Measurements from ENCODE around the gene CDH18.

Gene CDH18, protein sequence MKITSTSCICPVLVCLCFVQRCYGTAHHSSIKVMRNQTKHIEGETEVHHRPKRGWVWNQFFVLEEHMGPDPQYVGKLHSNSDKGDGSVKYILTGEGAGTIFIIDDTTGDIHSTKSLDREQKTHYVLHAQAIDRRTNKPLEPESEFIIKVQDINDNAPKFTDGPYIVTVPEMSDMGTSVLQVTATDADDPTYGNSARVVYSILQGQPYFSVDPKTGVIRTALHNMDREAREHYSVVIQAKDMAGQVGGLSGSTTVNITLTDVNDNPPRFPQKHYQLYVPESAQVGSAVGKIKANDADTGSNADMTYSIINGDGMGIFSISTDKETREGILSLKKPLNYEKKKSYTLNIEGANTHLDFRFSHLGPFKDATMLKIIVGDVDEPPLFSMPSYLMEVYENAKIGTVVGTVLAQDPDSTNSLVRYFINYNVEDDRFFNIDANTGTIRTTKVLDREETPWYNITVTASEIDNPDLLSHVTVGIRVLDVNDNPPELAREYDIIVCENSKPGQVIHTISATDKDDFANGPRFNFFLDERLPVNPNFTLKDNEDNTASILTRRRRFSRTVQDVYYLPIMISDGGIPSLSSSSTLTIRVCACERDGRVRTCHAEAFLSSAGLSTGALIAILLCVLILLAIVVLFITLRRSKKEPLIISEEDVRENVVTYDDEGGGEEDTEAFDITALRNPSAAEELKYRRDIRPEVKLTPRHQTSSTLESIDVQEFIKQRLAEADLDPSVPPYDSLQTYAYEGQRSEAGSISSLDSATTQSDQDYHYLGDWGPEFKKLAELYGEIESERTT

GRCh38 chr5:19987612-19988361 is at the start of gene CDH18:
CDH18 (minus strand) TSS chr5:19988200; CDS start chr5:19838986, 149,214 bp downstream.
- in situ Hi-C loops (cut with HindIII; ENCODE audit: low sequenced_read_pairs): no loop called here

DNA sequence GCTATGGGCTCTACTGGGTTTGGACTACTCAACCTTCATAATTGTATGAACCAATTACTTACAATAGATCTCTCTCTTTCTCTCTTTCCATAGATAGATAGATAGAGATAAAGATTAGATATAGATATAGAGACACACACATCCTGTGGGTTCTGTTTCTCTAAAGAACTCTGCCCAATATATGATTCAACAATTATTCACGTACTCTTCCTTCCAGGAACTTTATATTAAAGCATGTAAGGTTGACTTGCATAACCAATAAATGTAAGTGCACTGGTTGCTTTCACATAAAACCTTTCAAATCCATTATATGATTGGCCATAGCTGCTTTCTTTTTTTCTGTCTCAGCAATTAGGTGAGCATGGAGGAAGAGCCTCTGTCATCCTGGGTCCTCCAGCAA is 46.7 kb upstream of the CDH18 start:
- in situ Hi-C loops (cut with HindIII; ENCODE audit: low sequenced_read_pairs): no loop called here

- in situ Hi-C loops (cut with HindIII; ENCODE audit: low sequenced_read_pairs): no loop called here
Measured at GRCh38 chr5:20033881-20034280, 45.9 kb upstream of the CDH18 start.

DNA sequence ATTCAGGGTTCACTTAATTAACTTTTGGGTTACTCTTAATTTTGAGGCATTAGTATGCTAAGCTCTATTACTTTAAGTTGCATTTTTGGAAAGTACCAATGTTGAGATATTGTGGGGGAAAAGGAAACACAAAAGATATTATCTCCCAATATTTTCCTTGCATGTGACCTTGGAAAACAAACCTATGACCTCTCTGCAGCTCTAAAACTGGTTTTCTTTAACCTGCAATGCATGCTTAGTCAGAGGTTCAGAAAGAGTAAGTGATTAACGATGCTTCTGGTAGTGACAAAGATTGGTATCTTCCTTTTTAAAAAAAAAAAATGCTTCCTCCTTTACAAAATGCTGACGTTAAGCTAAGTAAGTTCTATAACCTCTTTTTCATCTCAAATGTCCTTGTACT is 44.9 kb upstream of the CDH18 start:
- in situ Hi-C loops (cut with HindIII; ENCODE audit: low sequenced_read_pairs): no loop called here

DNA sequence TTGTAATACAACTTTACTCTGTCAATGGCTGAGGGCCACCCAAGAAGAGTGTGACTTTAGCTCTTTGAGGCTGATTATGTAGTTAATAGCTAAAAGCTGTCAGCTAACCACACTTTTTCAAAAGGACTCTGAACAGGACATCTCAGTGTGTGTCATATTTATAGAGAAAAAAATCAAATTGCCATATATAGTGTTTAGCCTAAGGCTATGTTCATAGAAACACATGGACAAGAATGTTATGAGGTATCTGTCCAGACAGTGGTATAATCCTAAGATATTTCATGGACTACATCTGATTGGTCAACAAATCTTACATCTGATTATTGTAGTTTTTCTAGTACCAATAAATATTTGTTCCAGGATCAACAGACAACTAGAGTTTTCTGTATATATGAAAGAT is 42.1 kb upstream of the CDH18 start:
- in situ Hi-C loops (cut with HindIII; ENCODE audit: low sequenced_read_pairs): no loop called here

DNA sequence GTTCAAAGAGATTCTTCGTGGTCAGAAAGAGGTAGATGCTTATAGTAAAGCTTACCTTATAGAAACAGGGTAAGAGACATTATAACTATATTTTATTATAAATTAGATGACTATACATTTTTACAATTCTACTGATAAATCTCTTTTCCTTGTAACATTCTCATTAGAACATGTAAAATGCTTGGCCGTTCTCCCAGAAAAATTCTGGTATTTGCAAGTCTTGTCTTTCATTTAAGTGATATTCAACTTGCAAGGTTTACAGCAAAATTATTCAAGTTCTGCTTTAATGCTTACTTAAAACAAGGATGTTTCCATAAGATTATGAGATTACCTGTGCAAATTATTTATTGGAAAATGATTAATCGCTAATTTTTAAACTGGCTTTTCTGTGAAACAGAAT is 41.3 kb upstream of the CDH18 start:
- in situ Hi-C loops (cut with HindIII; ENCODE audit: low sequenced_read_pairs): loop anchor here (5.0 kb wide), 1 partner anchor 58 kb away; no protein-coding TSS in a partner anchor

GRCh38 chr5:20028506-20028905 is 40.5 kb upstream of the CDH18 start:
- in situ Hi-C loops (cut with HindIII; ENCODE audit: low sequenced_read_pairs): loop anchor here (5.0 kb wide), 1 partner anchor 59 kb away; no protein-coding TSS in a partner anchor

DNA sequence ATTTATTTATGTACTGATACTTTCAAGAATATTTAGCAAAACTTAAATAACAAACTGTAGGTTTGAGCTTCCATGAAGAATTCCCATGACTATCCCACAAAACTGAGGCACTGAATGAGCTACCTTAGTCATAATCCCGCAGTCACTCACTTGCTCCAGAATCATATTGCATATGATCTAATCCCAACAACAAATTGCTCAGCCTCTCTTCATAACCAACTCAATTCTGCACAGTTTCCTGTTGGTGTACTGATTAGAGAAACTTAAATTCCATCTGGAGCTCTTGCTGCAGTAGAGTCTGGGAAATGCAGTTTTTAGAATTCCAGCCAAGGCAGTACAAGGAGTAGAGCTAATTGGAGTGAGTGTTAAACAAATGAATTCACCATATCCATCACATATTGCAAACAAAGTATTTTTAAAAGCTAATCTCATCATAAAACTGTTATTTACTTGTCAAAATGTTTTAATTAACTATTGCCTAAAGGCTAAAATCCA is 35.7 kb upstream of the CDH18 start:
- in situ Hi-C loops (cut with HindIII; ENCODE audit: low sequenced_read_pairs): no loop called here

- in situ Hi-C loops (cut with HindIII; ENCODE audit: low sequenced_read_pairs): no loop called here
Measured at GRCh38 chr5:20020247-20020646, 32.2 kb upstream of the CDH18 start.

DNA sequence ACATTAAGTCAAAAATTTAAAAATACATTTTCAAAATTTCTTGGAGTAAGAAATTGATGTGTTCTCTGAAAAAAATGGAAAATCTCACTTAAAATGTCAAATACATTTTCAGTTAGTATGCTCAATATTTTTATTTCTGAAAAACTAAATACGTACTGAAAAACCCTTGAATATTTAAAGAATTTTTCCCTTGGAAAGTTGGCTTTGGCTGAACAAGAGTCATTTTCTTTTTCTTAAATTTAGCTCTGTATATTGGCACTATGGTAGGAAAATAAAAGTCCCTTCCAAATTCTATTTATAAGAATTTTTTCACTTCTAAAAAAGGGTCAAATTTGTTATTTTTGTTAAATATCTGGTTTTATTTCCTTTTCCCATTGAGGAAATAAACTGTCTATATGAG is 29.0 kb upstream of the CDH18 start:
- in situ Hi-C loops (cut with HindIII; ENCODE audit: low sequenced_read_pairs): no loop called here

DNA sequence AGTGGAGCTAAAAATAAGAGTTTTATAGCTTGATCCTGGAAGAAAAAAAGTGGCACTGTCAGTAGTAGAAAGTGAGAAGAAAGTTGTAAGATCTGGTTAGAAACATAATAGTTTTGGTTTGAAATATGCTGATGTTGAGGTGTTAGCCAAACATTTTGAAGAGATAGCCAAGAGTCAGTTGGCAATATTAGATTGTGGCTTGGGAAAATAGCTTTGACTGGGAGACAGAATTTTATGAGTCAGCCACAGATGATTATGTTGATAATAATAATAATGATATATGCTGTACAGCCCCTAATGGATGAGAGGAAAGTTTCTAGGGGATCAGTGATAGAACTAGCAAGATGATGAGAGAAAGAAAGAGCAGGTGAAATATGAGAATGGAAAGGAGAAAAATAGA is 12.4 kb upstream of the CDH18 start:
- in situ Hi-C loops (cut with HindIII; ENCODE audit: low sequenced_read_pairs): no loop called here

GRCh38 chr5:19988457-19988856 is 457 bp upstream of the CDH18 start:
- in situ Hi-C loops (cut with HindIII; ENCODE audit: low sequenced_read_pairs): no loop called here

- in situ Hi-C loops (cut with HindIII; ENCODE audit: low sequenced_read_pairs): no loop called here
Measured at GRCh38 chr5:19986806-19987205, 1.2 kb downstream of the CDH18 start.

DNA sequence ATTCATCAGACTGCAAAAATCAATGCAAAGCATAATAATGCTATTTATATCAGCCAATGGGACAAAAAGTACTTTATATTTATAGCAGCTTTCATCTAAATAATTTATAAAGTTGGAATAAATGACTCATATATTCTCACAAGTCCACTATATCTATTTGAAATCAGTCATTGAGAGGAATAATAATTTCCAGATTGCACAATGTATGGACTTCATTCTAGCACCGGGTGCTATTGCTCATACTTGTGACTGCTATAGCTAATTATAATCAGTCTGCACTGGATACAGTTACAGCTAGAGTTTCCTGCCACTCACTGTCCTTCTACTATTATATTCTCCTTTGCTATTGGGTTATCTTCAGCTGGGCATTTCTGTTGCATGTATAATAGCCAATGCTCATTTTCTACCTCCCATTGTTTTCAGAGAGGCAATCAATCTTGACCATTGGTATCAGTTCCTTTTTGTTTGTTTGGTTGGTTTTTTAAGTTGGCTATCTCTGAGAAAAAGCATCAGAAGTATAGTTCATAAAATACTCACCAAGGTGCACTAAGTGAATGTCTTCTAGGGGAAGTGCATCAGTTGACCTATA is 1.9 kb downstream of the CDH18 start:
- in situ Hi-C loops (cut with HindIII; ENCODE audit: low sequenced_read_pairs): no loop called here

GRCh38 chr5:19978476-19978875 is 9.5 kb downstream of the CDH18 start:
- in situ Hi-C loops (cut with HindIII; ENCODE audit: low sequenced_read_pairs): no loop called here

- in situ Hi-C loops (cut with HindIII; ENCODE audit: low sequenced_read_pairs): no loop called here
Measured at GRCh38 chr5:19977099-19977498, 10.9 kb downstream of the CDH18 start.

DNA sequence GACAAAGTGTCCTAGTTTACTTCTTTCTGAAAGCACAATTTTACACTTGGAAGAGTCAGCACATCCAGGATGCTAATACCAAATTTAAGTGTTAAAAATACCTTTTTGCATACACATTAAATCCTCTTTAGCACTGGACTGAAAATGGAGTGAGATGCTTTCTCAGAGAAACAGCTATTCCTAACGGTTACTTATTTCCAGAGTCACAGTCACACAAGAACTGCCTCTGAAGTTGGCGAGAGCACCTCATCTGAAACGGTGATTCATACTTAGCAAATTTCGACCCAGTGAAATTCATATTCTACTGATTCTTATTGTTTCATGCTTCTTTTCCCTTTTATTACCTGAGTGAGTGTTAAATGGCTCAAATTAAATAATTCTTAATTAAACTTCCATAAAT is 12.2 kb downstream of the CDH18 start:
- in situ Hi-C loops (cut with HindIII; ENCODE audit: low sequenced_read_pairs): no loop called here

GRCh38 chr5:19960451-19960850 is 27.5 kb downstream of the CDH18 start:
- in situ Hi-C loops (cut with HindIII; ENCODE audit: low sequenced_read_pairs): no loop called here

DNA sequence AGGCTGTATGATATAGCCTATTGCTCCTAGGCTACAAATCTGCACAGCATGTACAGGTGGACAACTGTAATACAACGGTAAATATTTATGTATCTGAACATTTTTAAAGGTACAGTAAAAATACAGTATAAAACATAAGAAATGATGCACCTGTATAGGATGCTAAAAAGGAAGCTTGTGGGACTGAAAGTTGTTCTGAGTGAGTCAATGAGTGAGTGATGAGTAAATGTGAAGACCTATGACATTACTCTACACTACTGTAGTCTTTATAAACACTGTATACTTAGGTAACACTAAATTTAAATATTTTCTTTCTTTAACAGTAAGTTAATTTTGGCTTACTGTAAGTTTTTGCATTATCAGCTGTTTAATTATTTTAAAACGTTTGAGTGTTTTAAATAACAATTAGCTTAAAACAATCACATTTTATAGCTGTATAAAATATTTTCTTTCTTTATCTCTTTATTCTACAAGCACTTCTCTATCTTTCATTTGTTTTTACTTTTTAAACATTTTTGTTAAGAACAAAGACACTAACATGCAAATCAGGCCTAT is 28.1 kb downstream of the CDH18 start:
- in situ Hi-C loops (cut with HindIII; ENCODE audit: low sequenced_read_pairs): no loop called here

DNA sequence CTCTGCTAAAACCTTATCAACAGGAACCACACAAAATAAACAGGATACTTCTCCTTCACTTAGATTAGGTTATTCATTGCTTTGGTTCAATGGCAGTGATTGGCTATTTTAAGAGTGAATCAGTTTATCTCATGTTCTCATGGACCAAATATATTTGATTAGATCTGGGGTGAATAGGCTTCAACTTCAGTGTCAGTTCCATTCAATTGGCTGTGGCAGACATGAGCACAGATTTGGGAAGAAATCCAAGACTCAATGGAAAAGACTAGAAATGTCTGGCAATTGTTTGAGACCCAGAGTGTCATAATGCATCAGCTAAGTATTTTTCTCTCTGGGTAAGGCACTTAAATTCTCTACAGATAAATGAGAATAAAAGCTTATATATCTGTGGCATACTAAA is 37.1 kb downstream of the CDH18 start:
- in situ Hi-C loops (cut with HindIII; ENCODE audit: low sequenced_read_pairs): no loop called here

- in situ Hi-C loops (cut with HindIII; ENCODE audit: low sequenced_read_pairs): no loop called here
Measured at GRCh38 chr5:19940192-19940591, 47.8 kb downstream of the CDH18 start.

All from endothelial cell of hepatic sinusoid (primary cell).